Chondrocyte (in vitro differentiated cells): ENCODE measurements around the gene SSR1. TPM values are rescaled to one million over a fixed set of nuclear protein-coding genes. Genes with fewer than 3 reads are reported as not detected.

Experiments used
- DNase-seq: peaks from one replicate; pipeline ENCODE4 v3.0.0; 2021; ENCODE audit warnings: mixed read lengths, low spot score
- H3K27ac Mint-ChIP-seq: one replicate; pipeline ENCODE4 v1.8.0; 2021; ENCODE audit warnings: mild to moderate bottlenecking, moderate library complexity, mixed read lengths; ENCODE audit not compliant: unreplicated experiment
- H3K27me3 Mint-ChIP-seq: 2 replicates; pipeline ENCODE4 v1.8.0; 2021; ENCODE audit warnings: low read depth, mixed read lengths
- H3K36me3 Mint-ChIP-seq: 2 replicates; pipeline ENCODE4 v1.8.0; 2021; ENCODE audit warnings: low read depth, mixed read lengths
- H3K4me1 Mint-ChIP-seq: 2 replicates; pipeline ENCODE4 v1.8.0; 2021; ENCODE audit warnings: low read depth, mild to moderate bottlenecking, mixed read lengths
- H3K4me3 Mint-ChIP-seq: one replicate; pipeline ENCODE4 v1.8.0; 2021; ENCODE audit warnings: mild to moderate bottlenecking, moderate library complexity, mixed read lengths; ENCODE audit not compliant: unreplicated experiment
- H3K9me3 Mint-ChIP-seq: 2 replicates; pipeline ENCODE4 v1.8.0; 2021; ENCODE audit warnings: low read depth, mixed read lengths
- CTCF ChIP-seq: fragments of 200-600 bp; sonication (generic); IDR thresholded peaks from 2 replicates; pipeline ENCODE4 v1.5.0; 2021; ENCODE audit warnings: antibody characterized with exemption, mild to moderate bottlenecking, moderate library complexity
- total RNA-seq: library from RNA; stranded (reverse); gene quantifications from 3 replicates; pipeline ENCODE4 v1.2.1, GENCODE V29; 2021

The SSR1 gene
- total RNA-seq, 1 donor from 2014 or later = 236 TPM

GRCh38 chr6:7252390-7252789, 60.6 kb downstream of the SSR1 start:
- Mint-ChIP-seq H3K4me3 (no peak overlapping the region), H3K4me1 (no peaks in the 10 kb centered on the region), H3K36me3 (peaks cover 13% of the 10 kb centered on the region), H3K9me3 (peaks cover 5% of the 10 kb centered on the region), H3K27me3 (no peaks in the 10 kb centered on the region), H3K27ac (no peak overlapping the region)
- TF ChIP-seq CTCF = no peak
- DNase-seq = no peak

- Mint-ChIP-seq H3K9me3 (peaks cover 5% of the 10 kb centered on the region), H3K4me1 (no peaks in the 10 kb centered on the region), H3K4me3 (no peak overlapping the region), H3K27me3 (no peaks in the 10 kb centered on the region), H3K27ac (no peak overlapping the region), H3K36me3 (peaks cover 13% of the 10 kb centered on the region)
- DNase-seq = no peak
- no peak for TF ChIP-seq CTCF
These were observed 61.2 kb downstream of the SSR1 start for GRCh38 chr6:7251646-7252260.

- H3K36me3 Mint-ChIP-seq = peaks cover 16% of the 10 kb centered on the region
- no peaks in the 10 kb centered on the region for H3K27me3 Mint-ChIP-seq
- TF ChIP-seq CTCF = no peak
- no peak overlapping the region for H3K27ac Mint-ChIP-seq
- no peak overlapping the region for H3K4me3 Mint-ChIP-seq
- no peaks in the 10 kb centered on the region for H3K4me1 Mint-ChIP-seq
- H3K9me3 Mint-ChIP-seq = peaks cover 4% of the 10 kb centered on the region
- no peak for DNase-seq
These were observed 62.2 kb downstream of the SSR1 start for GRCh38 chr6:7250812-7251211.

- Mint-ChIP-seq H3K27me3 (no peaks in the 10 kb centered on the region), H3K9me3 (no peaks in the 10 kb centered on the region), H3K27ac (peak overlapping the region; percentile 41), H3K4me3 (no peak overlapping the region), H3K4me1 (no peaks in the 10 kb centered on the region), H3K36me3 (peaks cover 18% of the 10 kb centered on the region)
- DNase-seq = no peak
- no peak for TF ChIP-seq CTCF
These were observed 62.9 kb downstream of the SSR1 start for GRCh38 chr6:7249946-7250643.

- peaks cover 18% of the 10 kb centered on the region for H3K36me3 Mint-ChIP-seq
- no peak for TF ChIP-seq CTCF
- no peaks in the 10 kb centered on the region for H3K27me3 Mint-ChIP-seq
- H3K27ac Mint-ChIP-seq = no peak overlapping the region
- H3K9me3 Mint-ChIP-seq = no peaks in the 10 kb centered on the region
- H3K4me3 Mint-ChIP-seq = no peak overlapping the region
- no peak for DNase-seq
- H3K4me1 Mint-ChIP-seq = no peaks in the 10 kb centered on the region
These were observed 63.6 kb downstream of the SSR1 start for GRCh38 chr6:7249391-7249790.
